Gastrocnemius medialis (tissue), 4 donors: ENCODE results near the gene KRTCAP3.
A peak's percentile ranks its signal among the peaks of the same experiment; 100 is the strongest.

Experiments used
- CTCF ChIP-seq, 5 experiments: fragments of 450-650 bp in 3 of 5; fragments of 200-600 bp in 2 of 5; sonication (generic) in 2 of 5; IDR thresholded peaks in 4 of 5; conservative IDR thresholded peaks in 1 of 5; 1 replicate in 4 of 5; 2 replicates in 1 of 5; pipeline ENCODE4 v1.5.1; 2016 to 2019; ENCODE audit warnings: antibody characterized with exemption in 5 of 5, mild to moderate bottlenecking in 3 of 5, moderate library complexity in 3 of 5
- POLR2A ChIP-seq, 2 donors: fragments of 450-650 bp; IDR thresholded peaks; one replicate each; pipeline ENCODE4 v1.6.1; 2017; ENCODE audit warnings: antibody characterized with exemption in 2 of 2, mild to moderate bottlenecking in 2 of 2, moderate library complexity in 2 of 2

GRCh38 chr2:27408601-27409320 lies 33.4 kb upstream of the KRTCAP3 start:
- TF ChIP-seq CTCF (IDR thresholded peaks at IDR 0.05 in 4 of 5, conservative IDR thresholded peaks at IDR 0.05 in 1 of 5) = peak in 1 of 5 experiments; percentile 24
- no peak for TF ChIP-seq POLR2A (IDR thresholded peaks at IDR 0.05)
